Esophagus squamous epithelium (tissue), 4 donors: ENCODE measurements around the gene TLR5.

ENCODE experiments used
- POLR2A ChIP-seq, 4 donors: fragments of 450-650 bp; IDR thresholded peaks; one replicate each; pipeline ENCODE4 v1.6.1; 2017; ENCODE audit warnings: antibody characterized with exemption in 4 of 4, mild to moderate bottlenecking in 4 of 4, moderate library complexity in 3 of 4
- TF ChIP-seq, protein P1 (sequence below), 6 experiments: fragments of 450-650 bp in 4 of 6; fragments of 200-600 bp in 2 of 6; sonication (generic) in 2 of 6; IDR thresholded peaks; one replicate each; pipeline ENCODE4 v1.5.1; 2016 to 2019; ENCODE audit warnings: antibody characterized with exemption in 6 of 6, mild to moderate bottlenecking in 4 of 6, moderate library complexity in 4 of 6

DNA sequence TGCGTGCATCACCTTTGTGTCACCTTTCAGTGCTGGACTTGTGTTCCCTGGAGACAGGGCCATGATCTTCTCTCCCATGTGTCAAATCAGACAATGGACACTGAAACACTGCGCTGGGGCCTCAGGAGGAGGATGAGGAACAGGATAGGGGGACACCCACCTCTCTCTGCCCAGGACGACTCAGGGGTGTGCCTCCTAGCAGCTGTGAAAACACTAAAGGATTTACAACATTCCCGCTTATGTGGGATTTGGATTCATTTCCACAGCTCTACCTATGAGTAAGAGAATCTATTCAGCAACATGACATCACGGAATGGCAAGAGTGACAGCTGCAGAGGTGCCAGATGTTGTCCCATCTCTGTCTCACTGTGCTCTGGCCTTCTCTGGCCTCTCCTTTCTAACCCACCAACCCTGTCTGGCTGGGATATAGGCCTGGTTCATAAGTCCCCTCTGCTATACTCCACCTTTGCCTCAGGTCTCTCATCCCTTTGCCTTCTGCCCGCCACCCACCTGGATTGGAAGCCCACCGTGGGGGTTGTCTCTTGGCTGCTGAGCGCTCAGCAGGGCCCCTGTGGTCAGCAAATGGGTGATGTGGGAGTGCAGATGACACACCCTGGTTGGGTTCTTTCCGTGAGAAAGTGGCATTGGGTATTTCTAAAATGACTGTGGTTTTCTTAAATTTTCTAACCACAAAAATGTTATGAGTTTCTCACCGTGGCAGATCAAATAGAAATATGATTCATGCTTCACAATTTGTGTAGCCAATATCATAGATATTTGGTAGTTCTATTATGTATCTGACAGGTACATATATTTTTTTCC is 47.1 kb upstream of the TLR5 start:
- TF ChIP-seq, protein P1, sequence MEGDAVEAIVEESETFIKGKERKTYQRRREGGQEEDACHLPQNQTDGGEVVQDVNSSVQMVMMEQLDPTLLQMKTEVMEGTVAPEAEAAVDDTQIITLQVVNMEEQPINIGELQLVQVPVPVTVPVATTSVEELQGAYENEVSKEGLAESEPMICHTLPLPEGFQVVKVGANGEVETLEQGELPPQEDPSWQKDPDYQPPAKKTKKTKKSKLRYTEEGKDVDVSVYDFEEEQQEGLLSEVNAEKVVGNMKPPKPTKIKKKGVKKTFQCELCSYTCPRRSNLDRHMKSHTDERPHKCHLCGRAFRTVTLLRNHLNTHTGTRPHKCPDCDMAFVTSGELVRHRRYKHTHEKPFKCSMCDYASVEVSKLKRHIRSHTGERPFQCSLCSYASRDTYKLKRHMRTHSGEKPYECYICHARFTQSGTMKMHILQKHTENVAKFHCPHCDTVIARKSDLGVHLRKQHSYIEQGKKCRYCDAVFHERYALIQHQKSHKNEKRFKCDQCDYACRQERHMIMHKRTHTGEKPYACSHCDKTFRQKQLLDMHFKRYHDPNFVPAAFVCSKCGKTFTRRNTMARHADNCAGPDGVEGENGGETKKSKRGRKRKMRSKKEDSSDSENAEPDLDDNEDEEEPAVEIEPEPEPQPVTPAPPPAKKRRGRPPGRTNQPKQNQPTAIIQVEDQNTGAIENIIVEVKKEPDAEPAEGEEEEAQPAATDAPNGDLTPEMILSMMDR (IDR thresholded peaks at IDR 0.05) = no peak
- TF ChIP-seq POLR2A (IDR thresholded peaks at IDR 0.05) = no peak
